ENCODE measurements around the gene ZBTB7C. TPM values are rescaled to one million over a fixed set of nuclear protein-coding genes. Genes with fewer than 3 reads are reported as not detected.

Gene ZBTB7C
- total RNA-seq, 1 experiment from 2014 or later, result 0.18 TPM

GRCh38 chr18:48270929-48271328 is 138.3 kb downstream of the ZBTB7C start:
- intact Hi-C loops (cut with micrococcal nuclease; ENCODE audit: unreplicated experiment), result no loop called here
- no peak overlapping the region for H3K4me3 Mint-ChIP-seq (ENCODE audit: unreplicated experiment)
- BruUV-seq (replicated peaks), result no TSS peak
- Histone ChIP-seq H3K9me3 (no peaks in the 10 kb centered on the region), H3K4me3 (ENCODE audit: low read depth, low read length) (no peak overlapping the region), H3K36me3 (ENCODE audit: control insufficient read depth, insufficient read depth, low read length) (no peaks in the 10 kb centered on the region), H3K4me1 (no peaks in the 10 kb centered on the region), H3K27me3 (replicated peaks; ENCODE audit: control insufficient read depth, insufficient read depth, low read length) (no peaks in the 10 kb centered on the region)
- H3K36me3 Mint-ChIP-seq (ENCODE audit: insufficient read depth, unreplicated experiment), result no peaks in the 10 kb centered on the region
- H3K4me1 Mint-ChIP-seq (ENCODE audit: low read depth, unreplicated experiment), result no peaks in the 10 kb centered on the region
- DNase-seq, result no peak
- H3K27me3 Mint-ChIP-seq (ENCODE audit: insufficient read depth, unreplicated experiment), result peaks cover 3% of the 10 kb centered on the region
- H3K27ac Mint-ChIP-seq (ENCODE audit: unreplicated experiment), result no peak overlapping the region
- ChIA-PET CTCF (no interaction called here), POLR2A (no interaction called here)
- no peak for TF ChIP-seq CTCF (IDR thresholded peaks at IDR 0.05; ENCODE audit: insufficient read depth in 1 of 2, low read depth in 1 of 2, low read length in 1 of 2, severe bottlenecking in 1 of 2, unreplicated experiment in 1 of 2)
- H3K9me3 Mint-ChIP-seq (ENCODE audit: unreplicated experiment), result peaks cover 8% of the 10 kb centered on the region

- Histone ChIP-seq H3K4me3 (ENCODE audit: low read depth, low read length) (no peak overlapping the region), H3K27me3 (replicated peaks; ENCODE audit: control insufficient read depth, insufficient read depth, low read length) (no peaks in the 10 kb centered on the region), H3K4me1 (no peaks in the 10 kb centered on the region), H3K36me3 (ENCODE audit: control insufficient read depth, insufficient read depth, low read length) (no peaks in the 10 kb centered on the region), H3K9me3 (no peaks in the 10 kb centered on the region)
- ChIA-PET POLR2A (no interaction called here), CTCF (no interaction called here)
- no TSS peak for BruUV-seq (replicated peaks)
- Mint-ChIP-seq H3K36me3 (ENCODE audit: insufficient read depth, unreplicated experiment) (no peaks in the 10 kb centered on the region), H3K27me3 (ENCODE audit: insufficient read depth, unreplicated experiment) (peaks cover 10% of the 10 kb centered on the region), H3K4me1 (ENCODE audit: low read depth, unreplicated experiment) (no peaks in the 10 kb centered on the region), H3K9me3 (ENCODE audit: unreplicated experiment) (peaks cover 8% of the 10 kb centered on the region), H3K4me3 (ENCODE audit: unreplicated experiment) (no peak overlapping the region), H3K27ac (ENCODE audit: unreplicated experiment) (no peak overlapping the region)
- intact Hi-C loops (cut with micrococcal nuclease; ENCODE audit: unreplicated experiment), result no loop called here
- no peak for DNase-seq
- no peak for TF ChIP-seq CTCF (IDR thresholded peaks at IDR 0.05; ENCODE audit: insufficient read depth in 1 of 2, low read depth in 1 of 2, low read length in 1 of 2, severe bottlenecking in 1 of 2, unreplicated experiment in 1 of 2)
Observed at GRCh38 chr18:48265328-48265727, 143.9 kb downstream of the ZBTB7C start.

GRCh38 chr18:48263914-48264902 is 145.0 kb downstream of the ZBTB7C start:
- no peak overlapping the region for H3K4me3 Mint-ChIP-seq (ENCODE audit: unreplicated experiment)
- peaks cover 9% of the 10 kb centered on the region for H3K27me3 Mint-ChIP-seq (ENCODE audit: insufficient read depth, unreplicated experiment)
- no peaks in the 10 kb centered on the region for H3K4me1 ChIP-seq
- H3K9me3 Mint-ChIP-seq (ENCODE audit: unreplicated experiment), result no peaks in the 10 kb centered on the region
- DNase-seq, result no peak
- ChIA-PET POLR2A (no interaction called here), CTCF (no interaction called here)
- H3K9me3 ChIP-seq, result no peaks in the 10 kb centered on the region
- no peaks in the 10 kb centered on the region for H3K36me3 Mint-ChIP-seq (ENCODE audit: insufficient read depth, unreplicated experiment)
- H3K27ac Mint-ChIP-seq (ENCODE audit: unreplicated experiment), result no peak overlapping the region
- H3K27me3 ChIP-seq (replicated peaks; ENCODE audit: control insufficient read depth, insufficient read depth, low read length), result no peaks in the 10 kb centered on the region
- no peak for TF ChIP-seq CTCF (IDR thresholded peaks at IDR 0.05; ENCODE audit: insufficient read depth in 1 of 2, low read depth in 1 of 2, low read length in 1 of 2, severe bottlenecking in 1 of 2, unreplicated experiment in 1 of 2)
- H3K4me3 ChIP-seq (ENCODE audit: low read depth, low read length), result no peak overlapping the region
- no peaks in the 10 kb centered on the region for H3K36me3 ChIP-seq (ENCODE audit: control insufficient read depth, insufficient read depth, low read length)
- intact Hi-C loops (cut with micrococcal nuclease; ENCODE audit: unreplicated experiment), result no loop called here
- no peaks in the 10 kb centered on the region for H3K4me1 Mint-ChIP-seq (ENCODE audit: low read depth, unreplicated experiment)
- BruUV-seq (replicated peaks), result no TSS peak
